Posterior vena cava (tissue), 2 donors: ENCODE measurements around the gene OR14C36. TPM values are rescaled to one million over a fixed set of nuclear protein-coding genes. Genes with fewer than 3 reads are reported as not detected.

Experiments
- total RNA-seq, 2 donors: library from RNA; stranded (reverse); fragmentation: NEBNext Ultra II Directional; extraction: Animal tissue kit (Norgen Biotek cat#: 25700); gene quantifications; one replicate each; pipeline ENCODE4 v1.2.1, GENCODE V29; 2021
- donor health status: DM: yes; HTN: yes; CAD: no.
- donor health status: DM: yes; HTN: yes; CAD: no.

OR14C36 gene
- total RNA-seq, 2 donors from 2014 or later = not detected

Other genes with a start within 250 kb of the OR14C36 start
- gene OR2M5, start 203.6 kb upstream of the OR14C36 start, total RNA-seq = not detected
- gene OR2M2, start 174.0 kb upstream of the OR14C36 start, total RNA-seq = not detected
- not detected for gene OR2M3, start 151.5 kb upstream of the OR14C36 start, total RNA-seq
- not detected for gene OR2M4, start 117.4 kb upstream of the OR14C36 start, total RNA-seq
- gene OR2T33, start 70.8 kb upstream of the OR14C36 start, total RNA-seq = not detected
- gene OR2T12, start 45.4 kb upstream of the OR14C36 start, total RNA-seq = not detected
- not detected for gene OR2M7, start 24.2 kb upstream of the OR14C36 start, total RNA-seq
- not detected for gene OR2T4, start 12.9 kb downstream of the OR14C36 start, total RNA-seq
- gene OR2T6, start 27.0 kb downstream of the OR14C36 start, total RNA-seq = not detected
- gene OR2T1, start 54.3 kb downstream of the OR14C36 start, total RNA-seq = not detected
- not detected for gene OR2T2, start 96.9 kb downstream of the OR14C36 start, total RNA-seq
- gene OR2T3, start 124.6 kb downstream of the OR14C36 start, total RNA-seq = not detected
- gene OR2T5, start 139.8 kb downstream of the OR14C36 start, total RNA-seq = not detected
- gene OR2G6, start 159.3 kb downstream of the OR14C36 start, total RNA-seq = not detected
- gene OR2T29, start 214.0 kb downstream of the OR14C36 start, total RNA-seq = not detected
- gene OR2T34, start 226.0 kb downstream of the OR14C36 start, total RNA-seq = not detected
- gene OR2T10, start 248.9 kb downstream of the OR14C36 start, total RNA-seq = not detected